NAMALWA (cell line): ENCODE results near the gene TKTL1.

Experiments
- DNase-seq: peaks from one replicate; pipeline ENCODE4 v3.0.0-alpha.2; 2015; ENCODE audit warnings: low spot score

TKTL1 gene

GRCh38 chrX:154378059-154378798 lies 82.6 kb downstream of the TKTL1 start:
- DNase-seq = no peak

DNA sequence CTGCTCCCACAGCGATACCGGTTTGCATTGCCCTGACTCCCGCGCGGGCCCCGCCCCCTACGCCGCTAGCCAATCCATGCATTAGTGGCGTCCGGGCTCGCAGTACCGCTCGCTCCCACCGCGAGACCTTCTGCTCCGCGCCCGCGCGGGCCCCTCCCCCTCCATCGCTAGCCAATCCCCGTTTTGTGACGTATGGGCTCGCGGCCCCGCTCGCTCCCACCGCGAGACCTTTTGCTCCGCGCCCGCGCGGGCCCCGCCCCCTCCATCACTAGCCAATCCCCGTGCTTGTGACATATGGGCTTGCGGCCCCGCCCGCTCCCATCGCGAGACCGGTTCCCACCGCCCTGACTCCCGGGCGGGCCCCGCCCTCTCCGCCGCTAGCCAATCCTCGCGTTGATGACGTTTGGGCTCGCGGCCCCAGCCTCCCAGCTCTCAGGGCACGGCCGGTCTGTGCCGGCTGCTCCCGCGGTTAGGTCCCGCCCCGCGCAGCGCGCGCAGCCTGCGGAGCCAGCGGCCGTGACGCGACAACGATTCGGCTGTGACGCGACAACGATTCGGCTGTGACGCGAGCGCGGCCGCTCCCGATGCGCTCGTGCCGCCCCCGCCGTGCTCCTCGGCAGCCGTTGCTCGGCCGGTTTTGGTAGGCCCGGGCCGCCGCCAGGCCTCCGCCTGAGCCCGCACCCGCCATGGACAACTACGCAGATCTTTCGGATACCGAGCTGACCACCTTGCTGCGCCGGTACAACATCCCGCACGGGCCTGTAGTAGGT lies 83.4 kb downstream of the TKTL1 start, which contains the start of gene EMD:
TSS of gene EMD (plus strand) at position 497 of the 770 bp plus-strand sequence. CDS start at position 687, 190 bp downstream.
- peak; percentile 97 for DNase-seq

DNA sequence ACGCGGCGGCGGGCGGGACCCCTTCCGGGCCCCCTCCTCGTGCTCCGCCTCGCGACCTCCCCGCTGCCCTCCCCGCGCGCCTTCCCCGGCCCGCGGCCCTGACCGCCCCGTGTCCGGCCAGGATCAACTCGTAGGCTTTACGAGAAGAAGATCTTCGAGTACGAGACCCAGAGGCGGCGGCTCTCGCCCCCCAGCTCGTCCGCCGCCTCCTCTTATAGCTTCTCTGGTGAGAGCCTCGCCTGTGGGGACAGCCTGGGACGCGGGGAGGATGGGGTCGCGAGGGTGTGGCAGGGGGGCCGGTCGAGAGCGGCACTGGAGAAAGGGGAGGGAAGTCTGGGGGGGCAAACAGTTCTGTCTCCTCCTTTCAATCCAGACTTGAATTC lies 84.0 kb downstream of the TKTL1 start:
- DNase-seq = no peak
